Measurements from ENCODE around the gene TMEM39A.

DNA sequence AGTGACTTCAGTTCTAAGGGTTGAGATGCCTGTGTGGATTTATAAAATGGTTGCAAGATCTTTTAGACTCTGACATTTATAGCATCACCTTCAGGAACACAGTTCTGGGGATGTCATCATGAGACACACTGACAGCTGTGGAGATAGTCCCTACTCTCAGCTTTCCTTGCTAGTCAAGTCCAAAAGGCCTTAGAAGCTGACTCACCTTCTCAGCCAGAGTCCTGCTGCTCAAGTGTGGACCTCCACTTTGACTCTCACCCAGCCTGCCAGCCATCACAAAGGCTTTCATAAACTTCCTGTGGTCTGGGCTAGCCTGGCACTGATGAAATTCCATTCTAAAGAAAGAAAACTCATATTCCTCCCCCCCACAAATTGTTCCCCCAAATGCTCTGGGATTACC, 44.8 kb downstream of the TMEM39A start:
- TF ChIP-seq, protein P1, sequence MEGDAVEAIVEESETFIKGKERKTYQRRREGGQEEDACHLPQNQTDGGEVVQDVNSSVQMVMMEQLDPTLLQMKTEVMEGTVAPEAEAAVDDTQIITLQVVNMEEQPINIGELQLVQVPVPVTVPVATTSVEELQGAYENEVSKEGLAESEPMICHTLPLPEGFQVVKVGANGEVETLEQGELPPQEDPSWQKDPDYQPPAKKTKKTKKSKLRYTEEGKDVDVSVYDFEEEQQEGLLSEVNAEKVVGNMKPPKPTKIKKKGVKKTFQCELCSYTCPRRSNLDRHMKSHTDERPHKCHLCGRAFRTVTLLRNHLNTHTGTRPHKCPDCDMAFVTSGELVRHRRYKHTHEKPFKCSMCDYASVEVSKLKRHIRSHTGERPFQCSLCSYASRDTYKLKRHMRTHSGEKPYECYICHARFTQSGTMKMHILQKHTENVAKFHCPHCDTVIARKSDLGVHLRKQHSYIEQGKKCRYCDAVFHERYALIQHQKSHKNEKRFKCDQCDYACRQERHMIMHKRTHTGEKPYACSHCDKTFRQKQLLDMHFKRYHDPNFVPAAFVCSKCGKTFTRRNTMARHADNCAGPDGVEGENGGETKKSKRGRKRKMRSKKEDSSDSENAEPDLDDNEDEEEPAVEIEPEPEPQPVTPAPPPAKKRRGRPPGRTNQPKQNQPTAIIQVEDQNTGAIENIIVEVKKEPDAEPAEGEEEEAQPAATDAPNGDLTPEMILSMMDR (IDR thresholded peaks at IDR 0.05): no peak
- no peak for TF ChIP-seq POLR2A (IDR thresholded peaks at IDR 0.05)
